Trophoblast cell (in vitro differentiated cells and primary cell): ENCODE measurements around the gene ATL1.
A peak's percentile ranks its signal among the peaks of the same experiment; 100 is the strongest.

Source experiments
- DNase-seq, 2 donors: peaks; one replicate each; pipeline ENCODE4 v3.0.0-alpha.2; 2016
- H2AFZ ChIP-seq: 2 replicates; pipeline ENCODE4 v1.6.1; 2013; ENCODE audit warnings: low read length, moderate library complexity, mild to moderate bottlenecking; ENCODE audit not compliant: insufficient read depth, poor library complexity
- H2AK5ac ChIP-seq: 2 replicates; pipeline ENCODE4 v1.6.1; 2013; ENCODE audit warnings: mild to moderate bottlenecking, low read length
- H2BK120ac ChIP-seq: 2 replicates; pipeline ENCODE4 v1.6.1; 2013; ENCODE audit warnings: low read length, mild to moderate bottlenecking, moderate library complexity; ENCODE audit not compliant: insufficient read depth, poor library complexity
- H2BK12ac ChIP-seq: 2 replicates; pipeline ENCODE4 v1.6.1; 2013; ENCODE audit warnings: mild to moderate bottlenecking, low read length, moderate library complexity
- H2BK5ac ChIP-seq: 2 replicates; pipeline ENCODE4 v1.6.1; 2013; ENCODE audit warnings: low read length, low read depth, moderate library complexity, mild to moderate bottlenecking; ENCODE audit not compliant: poor library complexity
- H3K14ac ChIP-seq: 2 replicates; pipeline ENCODE4 v1.6.1; 2013; ENCODE audit warnings: mild to moderate bottlenecking, low read length
- H3K18ac ChIP-seq: 2 replicates; pipeline ENCODE4 v1.6.1; 2013; ENCODE audit warnings: mild to moderate bottlenecking, low read length
- H3K23ac ChIP-seq: 2 replicates; pipeline ENCODE4 v1.6.1; 2013; ENCODE audit warnings: low read length
- H3K27ac ChIP-seq: 2 replicates; pipeline ENCODE4 v1.5.1; 2013; ENCODE audit warnings: low read depth, mild to moderate bottlenecking, inconsistent platforms, low read length, moderate library complexity
- H3K27me3 ChIP-seq: 2 replicates; pipeline ENCODE4 v1.6.1; 2013; ENCODE audit warnings: inconsistent platforms, mild to moderate bottlenecking, low read length, moderate library complexity; ENCODE audit not compliant: insufficient read depth
- H3K36me3 ChIP-seq, 2 experiments: 1 replicate in 1 of 2; 2 replicates in 1 of 2; pipeline ENCODE4 v1.6.1; 2013; ENCODE audit warnings: low read length in 2 of 2, mild to moderate bottlenecking in 2 of 2, moderate library complexity in 1 of 2; ENCODE audit not compliant: insufficient read depth in 2 of 2, control insufficient read depth in 1 of 2
- H3K4ac ChIP-seq: 2 replicates; pipeline ENCODE4 v1.6.1; 2013; ENCODE audit warnings: low read depth, mild to moderate bottlenecking, low read length, moderate library complexity
- H3K4me1 ChIP-seq, 2 experiments: 1 replicate in 1 of 2; 2 replicates in 1 of 2; pipeline ENCODE4 v1.6.1; 2013; ENCODE audit warnings: low read length in 2 of 2, mild to moderate bottlenecking in 2 of 2, moderate library complexity in 1 of 2; ENCODE audit not compliant: insufficient read depth in 2 of 2, control insufficient read depth in 1 of 2
- H3K4me2 ChIP-seq: 2 replicates; pipeline ENCODE4 v1.6.1; 2013; ENCODE audit warnings: inconsistent platforms, mild to moderate bottlenecking, low read length, moderate library complexity
- H3K4me3 ChIP-seq: 2 replicates; pipeline ENCODE4 v1.5.1; 2013; ENCODE audit warnings: mild to moderate bottlenecking, low read depth, low read length, inconsistent platforms
- H3K79me1 ChIP-seq: one replicate; pipeline ENCODE4 v1.6.1; 2013; ENCODE audit warnings: low read length
- H3K79me2 ChIP-seq: 2 replicates; pipeline ENCODE4 v1.6.1; 2013; ENCODE audit warnings: low read length, mild to moderate bottlenecking; ENCODE audit not compliant: control insufficient read depth, insufficient read depth, poor library complexity
- H3K9ac ChIP-seq: 2 replicates; pipeline ENCODE4 v1.6.1; 2013; ENCODE audit warnings: mild to moderate bottlenecking, low read length
- H3K9me3 ChIP-seq: 2 replicates; pipeline ENCODE4 v1.6.1; 2013; ENCODE audit warnings: low read depth, mild to moderate bottlenecking, control low read depth, inconsistent platforms, low read length; ENCODE audit not compliant: insufficient read depth
- H4K12ac ChIP-seq: 2 replicates; pipeline ENCODE4 v1.6.1; 2013; ENCODE audit warnings: low read depth, mild to moderate bottlenecking, low read length, moderate library complexity
- H4K8ac ChIP-seq: 2 replicates; pipeline ENCODE4 v1.6.1; 2013; ENCODE audit warnings: low read depth, mild to moderate bottlenecking, low read length, moderate library complexity
- H4K91ac ChIP-seq: one replicate; pipeline ENCODE4 v1.6.1; 2013; ENCODE audit warnings: low read depth, mild to moderate bottlenecking, low read length, moderate library complexity
- WGBS: extraction: QIAGEN DNeasy Blood & Tissue Kit; methylation state at CpG from one replicate; pipeline ENCODE4 v1.1.7; 2013; ENCODE audit warnings: missing lambda C conversion rate; ENCODE audit not compliant: insufficient read length, insufficient coverage; ENCODE audit errors: extremely low coverage; 5-methylcytosine and 5-hydroxymethylcytosine counted together

Gene ATL1

DNA sequence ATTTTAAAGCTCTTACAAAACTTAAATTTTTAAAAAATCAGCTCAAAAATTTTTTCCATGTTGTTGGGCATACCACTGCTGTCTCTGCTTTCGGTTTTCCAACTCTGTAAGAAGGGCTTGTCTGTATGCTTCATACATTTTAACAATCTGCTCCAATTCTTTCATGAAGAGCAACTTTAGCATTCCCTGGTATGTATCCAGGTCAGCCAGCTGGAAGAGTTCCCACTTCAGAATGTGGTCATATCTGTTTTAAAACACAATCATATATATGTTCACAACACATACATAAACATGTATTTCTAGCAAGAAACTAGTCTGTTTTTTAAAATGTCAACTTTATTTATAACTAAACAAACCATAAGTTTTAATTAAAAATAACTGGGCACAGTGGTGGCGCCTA is 75.2 kb downstream of the ATL1 start:
- Histone ChIP-seq H3K27me3 (no peaks in the 10 kb centered on the region), H3K4me2 (no peak overlapping the region), H3K79me1 (no peaks in the 10 kb centered on the region), H3K9me3 (no peaks in the 10 kb centered on the region), H2AFZ (no peak overlapping the region), H3K79me2 (no peaks in the 10 kb centered on the region), H2AK5ac (no peak overlapping the region), H4K8ac (no peak overlapping the region), H3K23ac (no peak overlapping the region), H4K91ac (no peak overlapping the region), H3K36me3 (peaks cover 4 to 9% of the 10 kb centered on the region in 2 experiments), H2BK120ac (no peak overlapping the region), H2BK5ac (no peak overlapping the region), H3K18ac (no peak overlapping the region), H3K4me3 (no peak overlapping the region), H3K4me1 (no peaks in the 10 kb centered on the region), H4K12ac (no peak overlapping the region), H3K27ac (no peak overlapping the region), H2BK12ac (no peak overlapping the region), H3K14ac (no peak overlapping the region), H3K9ac (no peak overlapping the region), H3K4ac (no peak overlapping the region)
- peak in 1 of 2 donors; percentile 28 for DNase-seq
- WGBS: no CpG with 5 or more reads among the region's 2 CpGs

DNA sequence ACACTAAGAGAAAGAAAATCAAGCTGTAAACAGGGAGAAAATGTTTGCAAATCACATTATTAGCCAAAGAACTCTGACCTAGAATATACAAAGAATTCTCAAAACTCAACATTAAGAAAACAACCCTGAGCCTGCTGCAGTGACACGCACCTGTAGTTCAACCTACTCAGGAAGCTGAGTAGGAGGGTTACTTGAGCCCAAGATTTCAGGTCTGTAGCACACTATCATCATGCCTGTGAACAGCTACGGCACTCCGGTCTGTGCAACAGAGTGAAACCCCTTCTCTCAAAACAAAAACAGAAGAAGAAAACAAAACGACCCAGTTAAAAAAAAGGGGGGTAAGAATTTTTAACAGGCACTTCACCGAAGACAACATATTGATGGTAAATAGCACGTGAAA is 87.3 kb downstream of the ATL1 start:
- H3K18ac ChIP-seq: no peak overlapping the region

GRCh38 chr14:50647753-50648152 is 87.8 kb downstream of the ATL1 start:
- no peak overlapping the region for H4K8ac ChIP-seq
- H3K27me3 ChIP-seq: no peaks in the 10 kb centered on the region
- H2BK12ac ChIP-seq: no peak overlapping the region
- no peak overlapping the region for H3K23ac ChIP-seq
- no peak for DNase-seq
- H3K4me2 ChIP-seq: no peak overlapping the region
- no peaks in the 10 kb centered on the region for H3K4me1 ChIP-seq
- H3K79me1 ChIP-seq: no peaks in the 10 kb centered on the region
- H3K18ac ChIP-seq: no peak overlapping the region
- no peak overlapping the region for H3K9ac ChIP-seq
- H3K4ac ChIP-seq: no peak overlapping the region
- H3K36me3 ChIP-seq: peaks cover 2 to 3% of the 10 kb centered on the region in 2 experiments
- H2AFZ ChIP-seq: no peak overlapping the region
- no peaks in the 10 kb centered on the region for H3K79me2 ChIP-seq
- H3K14ac ChIP-seq: no peak overlapping the region
- H4K12ac ChIP-seq: no peak overlapping the region
- H3K4me3 ChIP-seq: no peak overlapping the region
- H4K91ac ChIP-seq: no peak overlapping the region
- H2AK5ac ChIP-seq: no peak overlapping the region
- no peaks in the 10 kb centered on the region for H3K9me3 ChIP-seq
- H2BK5ac ChIP-seq: no peak overlapping the region
- no peak overlapping the region for H2BK120ac ChIP-seq
- H3K27ac ChIP-seq: no peak overlapping the region

More for the DNA sequence above, 87.3 kb downstream of the ATL1 start:
- H3K79me2 ChIP-seq: no peaks in the 10 kb centered on the region
- H3K23ac ChIP-seq: no peak overlapping the region
- WGBS: no CpG with 5 or more reads among the region's 6 CpGs
- H3K4ac ChIP-seq: no peak overlapping the region
- no peak overlapping the region for H2BK5ac ChIP-seq
- H3K9me3 ChIP-seq: no peaks in the 10 kb centered on the region
- H3K4me1 ChIP-seq: no peaks in the 10 kb centered on the region
- H4K91ac ChIP-seq: no peak overlapping the region
- peaks cover 2 to 3% of the 10 kb centered on the region in 2 experiments for H3K36me3 ChIP-seq
- no peak overlapping the region for H4K12ac ChIP-seq
- no peak overlapping the region for H3K4me2 ChIP-seq
- no peak overlapping the region for H3K27ac ChIP-seq
- H4K8ac ChIP-seq: no peak overlapping the region
- H2AFZ ChIP-seq: no peak overlapping the region
- no peak overlapping the region for H3K14ac ChIP-seq
- DNase-seq: no peak
- no peaks in the 10 kb centered on the region for H3K79me1 ChIP-seq
- no peaks in the 10 kb centered on the region for H3K27me3 ChIP-seq
- H3K9ac ChIP-seq: no peak overlapping the region
- no peak overlapping the region for H2AK5ac ChIP-seq
- H3K4me3 ChIP-seq: no peak overlapping the region
- no peak overlapping the region for H2BK12ac ChIP-seq
- H2BK120ac ChIP-seq: no peak overlapping the region

DNA sequence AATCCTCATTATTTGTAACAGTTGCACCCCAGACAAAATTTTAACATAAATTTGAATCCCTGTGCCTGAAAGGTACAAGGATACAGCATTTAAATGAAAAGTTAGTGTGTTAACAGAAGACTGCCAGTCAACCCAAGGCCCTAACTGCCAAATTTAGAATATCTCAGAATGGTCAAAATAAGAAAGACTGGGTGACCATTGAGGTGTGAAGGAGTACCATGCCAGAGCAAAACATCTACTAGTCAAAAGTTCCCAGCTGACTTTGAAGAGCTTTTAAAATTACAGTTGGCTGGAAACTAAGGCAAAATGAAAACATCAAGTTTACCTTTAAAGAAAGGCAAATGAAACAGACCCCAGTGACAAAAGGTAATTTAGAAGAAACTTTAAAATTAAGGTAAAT is 89.7 kb downstream of the ATL1 start:
- H3K27me3 ChIP-seq: no peaks in the 10 kb centered on the region
- no peak overlapping the region for H3K14ac ChIP-seq
- H3K4ac ChIP-seq: no peak overlapping the region
- H3K9ac ChIP-seq: no peak overlapping the region
- no peaks in the 10 kb centered on the region for H3K9me3 ChIP-seq
- peaks cover 0 to 3% of the 10 kb centered on the region in 2 experiments for H3K36me3 ChIP-seq
- no peaks in the 10 kb centered on the region for H3K79me1 ChIP-seq
- H3K4me2 ChIP-seq: no peak overlapping the region
- no peaks in the 10 kb centered on the region for H3K79me2 ChIP-seq
- H3K4me3 ChIP-seq: no peak overlapping the region
- no peak overlapping the region for H2BK120ac ChIP-seq
- no peaks in the 10 kb centered on the region for H3K4me1 ChIP-seq
- H4K12ac ChIP-seq: no peak overlapping the region
- H3K23ac ChIP-seq: no peak overlapping the region
- no peak overlapping the region for H2BK12ac ChIP-seq
- no peak overlapping the region for H4K8ac ChIP-seq
- no peak overlapping the region for H3K27ac ChIP-seq
- DNase-seq: no peak
- H2BK5ac ChIP-seq: no peak overlapping the region
- H2AFZ ChIP-seq: no peak overlapping the region
- H2AK5ac ChIP-seq: no peak overlapping the region
- no peak overlapping the region for H4K91ac ChIP-seq
- no peak overlapping the region for H3K18ac ChIP-seq
